Stomach (tissue), 9 donors: ENCODE measurements around the gene CEBPE. TPM values are rescaled to one million over a fixed set of nuclear protein-coding genes. Genes with fewer than 3 reads are reported as not detected.
A peak's percentile ranks its signal among the peaks of the same experiment; 100 is the strongest.

ENCODE experiments used
- DNase-seq, 2 donors: peaks; one replicate each; pipeline versions ENCODE4 v3.0.0 to v3.0.0-alpha.2; 2013 to 2019
- H3K27ac ChIP-seq, 5 donors: fragments of 200-600 bp in 4 of 5; sonication (generic) in 4 of 5; one replicate each; pipeline ENCODE4 v1.5.1; 2013 to 2019; ENCODE audit warnings: mild to moderate bottlenecking in 1 of 5, moderate library complexity in 1 of 5
- H3K27me3 ChIP-seq, 3 donors: fragments of 200-600 bp; sonication (generic); one replicate each; pipeline ENCODE4 v1.5.1; 2017 to 2019; ENCODE audit warnings: mixed run types in 1 of 3
- H3K36me3 ChIP-seq, 4 donors: fragments of 200-600 bp; sonication (generic); 1 replicate in 3 of 4; 2 replicates in 1 of 4; pipeline ENCODE4 v1.5.1; 2016 to 2019
- H3K4me1 ChIP-seq, 4 donors: fragments of 200-600 bp; sonication (generic); one replicate each; pipeline ENCODE4 v1.5.1; 2016 to 2019
- H3K4me3 ChIP-seq, 4 donors: fragments of 200-600 bp; sonication (generic) in 3 of 4; one replicate each; pipeline ENCODE4 v1.5.1; 2016 to 2019; ENCODE audit warnings: mild to moderate bottlenecking in 1 of 4
- H3K9me3 ChIP-seq, 4 donors: fragments of 200-600 bp; sonication (generic); one replicate each; pipeline ENCODE4 v1.5.1; 2016 to 2019
- EP300 ChIP-seq: sonication (generic); formaldehyde crosslinking; IDR thresholded peaks from one replicate; pipeline ENCODE4 v1.6.1; 2017; ENCODE audit warnings: antibody characterized with exemption
- POLR2A ChIP-seq, 4 donors: fragments of 450-650 bp; IDR thresholded peaks; one replicate each; pipeline ENCODE4 v1.6.1; 2016; ENCODE audit warnings: antibody characterized with exemption in 4 of 4, control low read depth in 2 of 4, mild to moderate bottlenecking in 1 of 4, moderate library complexity in 1 of 4
- POLR2AphosphoS5 ChIP-seq, 3 donors: sonication (generic); formaldehyde crosslinking; IDR thresholded peaks; one replicate each; pipeline ENCODE4 v1.6.1; 2016; ENCODE audit warnings: antibody characterized with exemption in 3 of 3
- WGBS, 5 donors: extraction: QIAGEN DNeasy Blood & Tissue Kit in 3 of 5; methylation state at CpG; one replicate each; pipeline versions ENCODE4 v1.1.5 to v1.1.7; 2013 to 2018; 5-methylcytosine and 5-hydroxymethylcytosine counted together
- intact Hi-C: fragments of 100-400 bp; cut with DNase I; formaldehyde crosslinking; loops from one replicate; pipeline ENCODE4 v1.15.1; 2023; ENCODE audit warnings: low total_unique reads
- polyA plus RNA-seq, 3 donors: library from polyadenylated mRNA; stranded (reverse); fragments of 200-250 nt; gene quantifications; one replicate each; pipeline ENCODE4 v1.2.3, GENCODE V29; 2013
- small RNA-seq, 4 donors: library from RNA; depleted of rRNA; stranded (forward); fragments of <200 nt; gene quantifications; one replicate each; pipeline ENCODE3, GENCODE V24; 2016
- total RNA-seq, 5 donors: library from RNA; depleted of rRNA; stranded (reverse); fragments of >200 nt; gene quantifications; one replicate each; pipeline versions ENCODE4 v1.1.0 to v1.2.3, GENCODE V29; 2014 to 2016
- TF ChIP-seq, protein P1 (sequence below), 7 experiments: fragments of 450-650 bp in 4 of 7; fragments of 200-600 bp in 3 of 7; sonication (generic) in 3 of 7; IDR thresholded peaks; one replicate each; pipeline ENCODE4 v1.5.1; 2016 to 2019; ENCODE audit warnings: antibody characterized with exemption in 7 of 7, control low read depth in 2 of 7, mild to moderate bottlenecking in 1 of 7
- donor health status: healthy with polysubstance abuse.
- donor health status: Bipolar disorder and iron deficiency.
- donor health status: healthy.

CEBPE gene
- total and polyA plus RNA-seq, 8 donors: 0.37 TPM; not detected in 7

DNA sequence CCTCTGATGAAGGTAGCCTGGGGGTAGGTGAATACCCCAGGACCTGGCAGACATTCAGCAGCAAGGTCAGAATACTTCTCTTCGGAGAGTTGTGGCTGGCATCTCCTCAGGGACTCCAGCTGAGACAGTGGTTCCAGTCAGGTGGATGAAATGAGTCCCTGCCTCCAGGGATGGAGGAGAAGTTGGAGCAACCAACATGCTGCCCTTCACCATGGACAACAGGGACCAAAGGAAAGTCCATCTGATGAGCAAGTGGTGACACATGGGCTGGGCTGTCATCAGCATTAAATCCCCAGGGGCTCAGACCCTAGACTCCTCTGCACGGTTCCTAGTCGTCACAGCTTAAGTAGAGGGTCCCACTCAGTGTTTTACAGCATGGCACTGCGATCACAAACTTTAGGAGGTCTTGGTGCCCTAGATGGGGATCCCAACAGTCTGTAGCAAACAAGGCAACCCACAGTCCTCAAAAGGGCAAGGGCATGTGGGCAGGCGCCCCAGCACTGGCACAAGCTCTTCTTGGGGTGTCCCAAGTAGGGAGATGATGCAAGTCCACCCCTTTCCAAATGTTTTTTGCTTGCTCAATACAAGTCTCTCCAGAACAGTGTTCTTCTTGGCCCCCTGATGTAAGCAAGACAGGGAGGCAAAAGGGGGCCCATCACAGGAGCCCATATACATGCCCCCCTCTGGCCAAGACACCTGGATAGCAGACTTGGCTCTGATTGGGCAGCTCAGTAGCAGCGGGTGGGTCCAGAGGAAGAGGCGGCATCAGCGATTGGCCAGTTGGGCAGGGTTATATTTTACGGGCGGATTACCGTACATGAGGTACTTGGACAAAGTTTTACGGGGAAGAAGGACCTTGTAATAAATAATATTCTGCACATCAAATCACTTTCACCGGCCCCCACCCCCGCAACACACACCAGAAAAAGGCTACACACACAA lies 50.9 kb downstream of the CEBPE start:
- intact Hi-C loops: no loop called here
- 73 to 81% (median 81%) methylated on average over 14 of the region's 14 CpGs for WGBS, 5 donors
- DNase-seq: no peak
- Histone ChIP-seq H3K27me3 (no peaks in the 10 kb centered on the region), H3K4me3 (peak overlapping the region in 1 of 4 donors; percentile 9), H3K4me1 (peaks cover 33 to 62% (median 50%) of the 10 kb centered on the region in 4 donors), H3K36me3 (peaks cover 64 to 77% (median 74%) of the 10 kb centered on the region in 4 donors), H3K9me3 (no peaks in the 10 kb centered on the region), H3K27ac (peak overlapping the region in 3 of 5 donors; percentile 36 to 89 (median 86))
- TF ChIP-seq, protein P1, sequence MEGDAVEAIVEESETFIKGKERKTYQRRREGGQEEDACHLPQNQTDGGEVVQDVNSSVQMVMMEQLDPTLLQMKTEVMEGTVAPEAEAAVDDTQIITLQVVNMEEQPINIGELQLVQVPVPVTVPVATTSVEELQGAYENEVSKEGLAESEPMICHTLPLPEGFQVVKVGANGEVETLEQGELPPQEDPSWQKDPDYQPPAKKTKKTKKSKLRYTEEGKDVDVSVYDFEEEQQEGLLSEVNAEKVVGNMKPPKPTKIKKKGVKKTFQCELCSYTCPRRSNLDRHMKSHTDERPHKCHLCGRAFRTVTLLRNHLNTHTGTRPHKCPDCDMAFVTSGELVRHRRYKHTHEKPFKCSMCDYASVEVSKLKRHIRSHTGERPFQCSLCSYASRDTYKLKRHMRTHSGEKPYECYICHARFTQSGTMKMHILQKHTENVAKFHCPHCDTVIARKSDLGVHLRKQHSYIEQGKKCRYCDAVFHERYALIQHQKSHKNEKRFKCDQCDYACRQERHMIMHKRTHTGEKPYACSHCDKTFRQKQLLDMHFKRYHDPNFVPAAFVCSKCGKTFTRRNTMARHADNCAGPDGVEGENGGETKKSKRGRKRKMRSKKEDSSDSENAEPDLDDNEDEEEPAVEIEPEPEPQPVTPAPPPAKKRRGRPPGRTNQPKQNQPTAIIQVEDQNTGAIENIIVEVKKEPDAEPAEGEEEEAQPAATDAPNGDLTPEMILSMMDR (IDR thresholded peaks at IDR 0.05): no peak
- TF ChIP-seq EP300 (no peak), POLR2AphosphoS5 (IDR thresholded peaks at IDR 0.05) (no peak), POLR2A (IDR thresholded peaks at IDR 0.05) (no peak)

Small RNA genes lying within 50 kb of the gene (small RNA-seq; reads per million reads assigned to genes)
- 0 reads per million in 4 donors for gene RNU6-1138P

Other genes with a start within 250 kb of the CEBPE start
- 100 to 1,000 TPM in 3 of 5 donors, 10 to 100 TPM in 2; 37.1 to 277 (median 112) TPM for gene LRP10, start 247.5 kb downstream of the CEBPE start, total RNA-seq
- 10 to 100 TPM; 25.1 to 47.3 (median 26.9) TPM for gene LRP10, start 247.5 kb downstream of the CEBPE start, polyA plus RNA-seq
- 1 to 10 TPM in 1 of 5 donors, under 1 TPM in 2, not detected in 2; 0.45 to 1.1 (median 0.87) TPM for gene REM2, start 236.0 kb downstream of the CEBPE start, total RNA-seq
- gene REM2, start 236.0 kb downstream of the CEBPE start, polyA plus RNA-seq: 1 to 10 TPM in 1 of 3 donors, under 1 TPM in 1, not detected in 1; 0.12 to 1.2 TPM
- 100 to 1,000 TPM in 2 of 5 donors, 10 to 100 TPM in 3; 12.1 to 126 (median 94.7) TPM for gene RBM23, start 200.1 kb downstream of the CEBPE start, total RNA-seq
- 10 to 100 TPM; 23.5 to 59.1 (median 41.2) TPM for gene RBM23, start 200.1 kb downstream of the CEBPE start, polyA plus RNA-seq
- gene PRMT5, start 189.9 kb downstream of the CEBPE start, total RNA-seq: 10 to 100 TPM; 20.9 to 48.8 (median 36.2) TPM
- 10 to 100 TPM; 32.1 to 39.6 (median 38.0) TPM for gene PRMT5, start 189.9 kb downstream of the CEBPE start, polyA plus RNA-seq
- gene HAUS4, start 162.2 kb downstream of the CEBPE start, total RNA-seq: 100 to 1,000 TPM in 1 of 5 donors, 10 to 100 TPM in 4; 38.5 to 121 (median 76.8) TPM
- 10 to 100 TPM; 28.1 to 38.8 (median 37.0) TPM for gene HAUS4, start 162.2 kb downstream of the CEBPE start, polyA plus RNA-seq
- gene AJUBA, start 136.7 kb downstream of the CEBPE start, total RNA-seq: 10 to 100 TPM in 3 of 5 donors, 1 to 10 TPM in 1, not detected in 1; 3.1 to 13.3 (median 10.7) TPM
- gene AJUBA, start 136.7 kb downstream of the CEBPE start, polyA plus RNA-seq: 1 to 10 TPM; 1.5 to 6.9 (median 6.6) TPM
- gene C14orf93, start 109.1 kb downstream of the CEBPE start, total RNA-seq: 10 to 100 TPM in 3 of 5 donors, 1 to 10 TPM in 1, not detected in 1; 5.0 to 29.1 (median 20.6) TPM
- gene C14orf93, start 109.1 kb downstream of the CEBPE start, polyA plus RNA-seq: 1 to 10 TPM; 6.8 to 8.6 (median 7.2) TPM
- 100 to 1,000 TPM in 1 of 5 donors, 10 to 100 TPM in 4; 34.4 to 139 (median 54.6) TPM for gene PSMB5, start 84.4 kb downstream of the CEBPE start, total RNA-seq
- gene PSMB5, start 84.4 kb downstream of the CEBPE start, polyA plus RNA-seq: 100 to 1,000 TPM in 1 of 3 donors, 10 to 100 TPM in 2; 96.4 to 147 (median 98.6) TPM
- not detected for gene PSMB11, start 77.0 kb downstream of the CEBPE start, total RNA-seq
- gene PSMB11, start 77.0 kb downstream of the CEBPE start, polyA plus RNA-seq: not detected
- 10 to 100 TPM in 1 of 5 donors, 1 to 10 TPM in 3, not detected in 1; 1.2 to 14.3 (median 4.8) TPM for gene CDH24, start 61.7 kb downstream of the CEBPE start, total RNA-seq
- 1 to 10 TPM; 2.3 to 4.0 (median 3.2) TPM for gene CDH24, start 61.7 kb downstream of the CEBPE start, polyA plus RNA-seq
- gene ACIN1, start 24.1 kb downstream of the CEBPE start, total RNA-seq: 100 to 1,000 TPM; 114 to 232 (median 123) TPM
- gene ACIN1, start 24.1 kb downstream of the CEBPE start, polyA plus RNA-seq: 10 to 100 TPM; 37.1 to 86.4 (median 52.7) TPM
- gene C14orf119, start 23.8 kb downstream of the CEBPE start, total RNA-seq: 10 to 100 TPM in 2 of 5 donors, 1 to 10 TPM in 2, not detected in 1; 1.8 to 25.2 (median 14.0) TPM
- 10 to 100 TPM; 27.4 to 51.8 (median 49.8) TPM for gene C14orf119, start 23.8 kb downstream of the CEBPE start, polyA plus RNA-seq
- gene CIROP, start 14.3 kb downstream of the CEBPE start, total RNA-seq: not detected
- gene CIROP, start 14.3 kb downstream of the CEBPE start, polyA plus RNA-seq: not detected
- gene SLC7A8, start 64.4 kb upstream of the CEBPE start, total RNA-seq: 100 to 1,000 TPM in 1 of 5 donors, 10 to 100 TPM in 3, 1 to 10 TPM in 1; 1.2 to 102 (median 43.7) TPM
- 10 to 100 TPM; 22.1 to 33.9 (median 22.4) TPM for gene SLC7A8, start 64.4 kb upstream of the CEBPE start, polyA plus RNA-seq
- not detected for gene RNF212B, start 118.7 kb upstream of the CEBPE start, total RNA-seq
- gene RNF212B, start 118.7 kb upstream of the CEBPE start, polyA plus RNA-seq: 1 to 10 TPM in 2 of 3 donors, under 1 TPM in 1; 0.40 to 1.1 (median 1.1) TPM
- 100 to 1,000 TPM in 1 of 5 donors, 10 to 100 TPM in 1, 1 to 10 TPM in 3; 5.1 to 103 (median 8.3) TPM for gene HOMEZ, start 166.9 kb upstream of the CEBPE start, total RNA-seq
- gene HOMEZ, start 166.9 kb upstream of the CEBPE start, polyA plus RNA-seq: 1 to 10 TPM; 5.8 to 9.6 (median 7.0) TPM
- gene PPP1R3E, start 183.6 kb upstream of the CEBPE start, total RNA-seq: 10 to 100 TPM in 1 of 5 donors, 1 to 10 TPM in 4; 1.7 to 17.0 (median 6.8) TPM
- gene PPP1R3E, start 183.6 kb upstream of the CEBPE start, polyA plus RNA-seq: 10 to 100 TPM; 13.5 to 17.6 (median 16.4) TPM
- 10 to 100 TPM; 14.0 to 47.5 (median 39.8) TPM for gene BCL2L2, start 187.6 kb upstream of the CEBPE start, total RNA-seq
- 10 to 100 TPM; 28.1 to 84.1 (median 48.4) TPM for gene BCL2L2, start 187.6 kb upstream of the CEBPE start, polyA plus RNA-seq
- 100 to 1,000 TPM in 2 of 5 donors, 10 to 100 TPM in 3; 24.5 to 152 (median 70.5) TPM for gene PABPN1, start 202.2 kb upstream of the CEBPE start, total RNA-seq
- 100 to 1,000 TPM; 131 to 190 (median 147) TPM for gene PABPN1, start 202.2 kb upstream of the CEBPE start, polyA plus RNA-seq
- 10 to 100 TPM; 14.1 to 33.3 (median 22.3) TPM for gene SLC22A17, start 233.6 kb upstream of the CEBPE start, total RNA-seq
- gene SLC22A17, start 233.6 kb upstream of the CEBPE start, polyA plus RNA-seq: 10 to 100 TPM in 2 of 3 donors, 1 to 10 TPM in 1; 7.0 to 18.3 (median 12.5) TPM
- 1 to 10 TPM; 3.1 to 9.6 (median 5.5) TPM for gene EFS, start 245.9 kb upstream of the CEBPE start, total RNA-seq
- 10 to 100 TPM in 1 of 3 donors, 1 to 10 TPM in 2; 3.4 to 20.6 (median 6.8) TPM for gene EFS, start 245.9 kb upstream of the CEBPE start, polyA plus RNA-seq